ENCODE results near the gene SLC18A3.

SLC18A3 gene

DNA sequence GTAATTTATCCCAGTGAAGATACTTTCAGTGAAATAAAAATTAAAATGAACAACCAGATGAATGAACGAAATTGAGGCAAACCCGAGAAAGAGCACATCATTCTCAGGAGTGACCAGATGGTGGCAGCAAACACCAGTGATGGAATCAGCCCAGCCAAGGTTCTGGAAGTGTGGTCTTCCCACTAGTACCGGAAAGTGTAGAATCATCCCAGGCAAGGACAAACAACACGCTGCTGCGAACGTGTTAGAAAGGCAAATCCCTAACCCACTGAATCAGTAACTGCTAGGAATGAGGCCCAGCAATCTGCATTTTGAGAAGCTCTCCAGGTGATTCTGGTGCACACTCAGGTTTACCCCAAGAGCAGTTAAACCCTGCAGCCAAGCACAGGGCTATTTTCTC is 15.5 kb upstream of the SLC18A3 start:
- Histone ChIP-seq H3K9me3 (no peaks in the 10 kb centered on the region), H3K27me3 (no peaks in the 10 kb centered on the region), H3K4me3 (ENCODE audit: low read depth, low read length) (no peak overlapping the region), H3K36me3 (no peaks in the 10 kb centered on the region), H3K4me1 (peaks cover 15% of the 10 kb centered on the region; the same call in 1 of the 2 replicates)
- TF ChIP-seq, protein P1, sequence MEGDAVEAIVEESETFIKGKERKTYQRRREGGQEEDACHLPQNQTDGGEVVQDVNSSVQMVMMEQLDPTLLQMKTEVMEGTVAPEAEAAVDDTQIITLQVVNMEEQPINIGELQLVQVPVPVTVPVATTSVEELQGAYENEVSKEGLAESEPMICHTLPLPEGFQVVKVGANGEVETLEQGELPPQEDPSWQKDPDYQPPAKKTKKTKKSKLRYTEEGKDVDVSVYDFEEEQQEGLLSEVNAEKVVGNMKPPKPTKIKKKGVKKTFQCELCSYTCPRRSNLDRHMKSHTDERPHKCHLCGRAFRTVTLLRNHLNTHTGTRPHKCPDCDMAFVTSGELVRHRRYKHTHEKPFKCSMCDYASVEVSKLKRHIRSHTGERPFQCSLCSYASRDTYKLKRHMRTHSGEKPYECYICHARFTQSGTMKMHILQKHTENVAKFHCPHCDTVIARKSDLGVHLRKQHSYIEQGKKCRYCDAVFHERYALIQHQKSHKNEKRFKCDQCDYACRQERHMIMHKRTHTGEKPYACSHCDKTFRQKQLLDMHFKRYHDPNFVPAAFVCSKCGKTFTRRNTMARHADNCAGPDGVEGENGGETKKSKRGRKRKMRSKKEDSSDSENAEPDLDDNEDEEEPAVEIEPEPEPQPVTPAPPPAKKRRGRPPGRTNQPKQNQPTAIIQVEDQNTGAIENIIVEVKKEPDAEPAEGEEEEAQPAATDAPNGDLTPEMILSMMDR (IDR thresholded peaks at IDR 0.05; ENCODE audit: low read depth, low read length), result peak; percentile 91
- DNase-seq, result peak; percentile 70

- H3K36me3 ChIP-seq, result no peaks in the 10 kb centered on the region
- no peak for DNase-seq
- H3K4me3 ChIP-seq (ENCODE audit: low read depth, low read length), result no peak overlapping the region
- H3K27me3 ChIP-seq, result no peaks in the 10 kb centered on the region
- H3K4me1 ChIP-seq, result peaks cover 15% of the 10 kb centered on the region; the same call in 1 of the 2 replicates
- TF ChIP-seq, protein P1 (IDR thresholded peaks at IDR 0.05; ENCODE audit: low read depth, low read length), result no peak
- H3K9me3 ChIP-seq, result no peaks in the 10 kb centered on the region
These were observed 15.0 kb upstream of the SLC18A3 start for GRCh38 chr10:49595003-49595712.

DNA sequence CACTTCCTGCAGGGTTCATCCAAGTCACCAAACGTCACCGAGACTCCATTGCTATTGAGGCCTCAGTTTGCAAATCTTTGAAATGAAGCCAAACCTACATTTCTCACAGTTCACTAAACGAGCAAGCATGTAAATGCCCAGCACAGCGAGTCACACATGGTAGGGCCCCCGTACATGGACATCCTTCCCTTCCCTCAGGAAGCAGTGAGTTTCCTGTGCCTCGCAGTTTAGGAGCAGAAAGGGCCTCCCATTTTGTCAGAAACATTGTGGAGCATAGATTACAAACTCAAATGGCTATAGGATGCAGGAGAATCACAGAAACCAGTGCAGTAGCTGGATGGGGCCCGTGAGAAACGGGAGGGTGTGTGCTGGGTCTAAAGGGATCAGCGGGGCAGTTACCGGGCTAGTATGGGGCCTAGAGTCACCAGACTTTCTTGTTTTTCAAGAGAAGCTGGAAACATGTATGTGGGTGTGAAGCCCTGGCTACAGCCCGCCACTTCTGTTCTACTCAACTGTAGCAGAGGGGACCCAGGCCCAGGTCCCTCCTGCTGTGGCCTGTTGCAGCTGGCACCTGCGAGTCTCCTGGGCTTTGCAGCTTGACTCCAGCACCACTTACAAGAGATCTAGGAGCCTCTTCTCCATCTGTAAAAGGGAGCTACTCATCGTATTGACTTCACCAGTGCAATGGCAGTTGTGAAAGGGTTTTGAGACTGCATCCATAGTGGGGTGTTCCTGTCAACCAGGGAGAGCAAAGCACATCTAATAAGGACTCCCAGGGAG is 14.2 kb upstream of the SLC18A3 start:
- no peaks in the 10 kb centered on the region for H3K9me3 ChIP-seq
- no peak for DNase-seq
- H3K36me3 ChIP-seq, result no peaks in the 10 kb centered on the region
- no peaks in the 10 kb centered on the region for H3K27me3 ChIP-seq
- no peak overlapping the region for H3K4me3 ChIP-seq (ENCODE audit: low read depth, low read length)
- peaks cover 15% of the 10 kb centered on the region; the same call in 1 of the 2 replicates for H3K4me1 ChIP-seq
- TF ChIP-seq, protein P1 (IDR thresholded peaks at IDR 0.05; ENCODE audit: low read depth, low read length), result no peak

- Histone ChIP-seq H3K4me1 (peaks cover 15% of the 10 kb centered on the region; the same call in 1 of the 2 replicates), H3K27me3 (no peaks in the 10 kb centered on the region), H3K36me3 (no peaks in the 10 kb centered on the region), H3K4me3 (ENCODE audit: low read depth, low read length) (no peak overlapping the region), H3K9me3 (no peaks in the 10 kb centered on the region)
- TF ChIP-seq, protein P1 (IDR thresholded peaks at IDR 0.05; ENCODE audit: low read depth, low read length), result no peak
- no peak for DNase-seq
These were observed 13.7 kb upstream of the SLC18A3 start for GRCh38 chr10:49596493-49596809.

- no peaks in the 10 kb centered on the region for H3K36me3 ChIP-seq
- TF ChIP-seq, protein P1 (IDR thresholded peaks at IDR 0.05; ENCODE audit: low read depth, low read length), result no peak
- no peak overlapping the region for H3K4me3 ChIP-seq (ENCODE audit: low read depth, low read length)
- peaks cover 15% of the 10 kb centered on the region; the same call in 1 of the 2 replicates for H3K4me1 ChIP-seq
- DNase-seq, result no peak
- no peaks in the 10 kb centered on the region for H3K9me3 ChIP-seq
- no peaks in the 10 kb centered on the region for H3K27me3 ChIP-seq
These were observed 13.3 kb upstream of the SLC18A3 start for GRCh38 chr10:49596836-49597235.

Data from BE2C (cell line).